NCI-H1048 (cell line): ENCODE data around the gene LPGAT1.

Source experiments
- DNase-seq: peaks from one replicate; lab custom pipeline; 2025; lab: John Stamatoyannopoulos, UW

The LPGAT1 gene

GRCh38 chr1:211762206-211762605 is 68.4 kb downstream of the LPGAT1 start:
- no peak for DNase-seq

GRCh38 chr1:211761400-211761799 is 69.2 kb downstream of the LPGAT1 start:
- no peak for DNase-seq

GRCh38 chr1:211756471-211757020 is 74.0 kb downstream of the LPGAT1 start:
- no peak for DNase-seq

- DNase-seq = no peak
These were observed 76.8 kb downstream of the LPGAT1 start for GRCh38 chr1:211753649-211754251.

- DNase-seq = no peak
These were observed 77.5 kb downstream of the LPGAT1 start for GRCh38 chr1:211752951-211753486.

GRCh38 chr1:211752317-211752716 is 78.2 kb downstream of the LPGAT1 start:
- no peak for DNase-seq

- no peak for DNase-seq
These were observed 79.1 kb downstream of the LPGAT1 start for GRCh38 chr1:211751438-211751837.

- DNase-seq = no peak
These were observed 80.0 kb downstream of the LPGAT1 start for GRCh38 chr1:211750599-211750998.

GRCh38 chr1:211749251-211749650 is 81.3 kb downstream of the LPGAT1 start:
- DNase-seq = no peak

- DNase-seq = no peak
These were observed 81.8 kb downstream of the LPGAT1 start for GRCh38 chr1:211748810-211749209.

GRCh38 chr1:211742889-211743529 is 87.6 kb downstream of the LPGAT1 start:
- DNase-seq = no peak

- no peak for DNase-seq
These were observed 88.3 kb downstream of the LPGAT1 start for GRCh38 chr1:211742272-211742671.

GRCh38 chr1:211741788-211742187 is 88.8 kb downstream of the LPGAT1 start:
- DNase-seq = no peak

GRCh38 chr1:211741116-211741515 is 89.4 kb downstream of the LPGAT1 start:
- no peak for DNase-seq

GRCh38 chr1:211739671-211740411 is 90.7 kb downstream of the LPGAT1 start:
- no peak for DNase-seq

GRCh38 chr1:211738691-211739301 is 91.8 kb downstream of the LPGAT1 start:
- no peak for DNase-seq

GRCh38 chr1:211738096-211738690 is 92.4 kb downstream of the LPGAT1 start:
- no peak for DNase-seq

- no peak for DNase-seq
These were observed 93.2 kb downstream of the LPGAT1 start for GRCh38 chr1:211737115-211738035.

GRCh38 chr1:211736351-211736915 is 94.1 kb downstream of the LPGAT1 start:
- no peak for DNase-seq
